Spleen (tissue), 7 donors: ENCODE data around the gene RNF187.

ENCODE experiments used
- CTCF ChIP-seq, 11 experiments: fragments of 200-600 bp in 7 of 11; fragments of 450-650 bp in 4 of 11; sonication (generic) in 4 of 11; IDR thresholded peaks in 8 of 11; conservative IDR thresholded peaks in 3 of 11; 1 replicate in 7 of 11; 2 replicates in 4 of 11; pipeline versions ENCODE4 v1.4.0 to v1.8.0; 2016 to 2021; ENCODE audit warnings: antibody characterized with exemption in 11 of 11, inconsistent platforms in 4 of 11, mild to moderate bottlenecking in 1 of 11
- POLR2A ChIP-seq, 3 donors: fragments of 450-650 bp; IDR thresholded peaks; one replicate each; pipeline ENCODE4 v1.5.1; 2017; ENCODE audit warnings: antibody characterized with exemption in 3 of 3, mild to moderate bottlenecking in 1 of 3
- donor health status: DM: no; HTN: no; CAD: no; lungs with moderate emphysema.
- donor health status: DM: no; HTN: no; CAD: no.
- donor health status: DM: no; HTN: no; CAD: no.

GRCh38 chr1:228465141-228465540 lies 22.0 kb upstream of the RNF187 start:
- TF ChIP-seq POLR2A (IDR thresholded peaks at IDR 0.05) (no peak), CTCF (IDR thresholded peaks at IDR 0.05 in 8 of 11, conservative IDR thresholded peaks at IDR 0.05 in 3 of 11) (no peak)
